Spleen (tissue), 11 donors: ENCODE measurements around the gene MYH10. TPM values are rescaled to one million over a fixed set of nuclear protein-coding genes. Genes with fewer than 3 reads are reported as not detected.

Experiments used
- DNase-seq: peaks from one replicate; pipeline ENCODE4 v3.0.0-alpha.2; 2020
- H3K27ac ChIP-seq, 8 donors: fragments of 200-600 bp; sonication (generic) in 7 of 8; 1 replicate in 4 of 8; 2 replicates in 4 of 8; pipeline versions ENCODE4 v1.5.0 to v1.8.0; 2016 to 2021; ENCODE audit warnings: inconsistent platforms in 4 of 8, mild to moderate bottlenecking in 4 of 8, moderate library complexity in 1 of 8
- H3K27me3 ChIP-seq, 7 donors: fragments of 200-600 bp; sonication (generic) in 6 of 7; replicated peaks in 1 of 7; 1 replicate in 4 of 7; 2 replicates in 3 of 7; pipeline versions ENCODE4 v1.5.0 to v1.8.0; 2016 to 2021; ENCODE audit warnings: inconsistent platforms in 3 of 7, mild to moderate bottlenecking in 1 of 7
- H3K36me3 ChIP-seq, 6 donors: fragments of 200-600 bp; sonication (generic) in 5 of 6; 1 replicate in 4 of 6; 2 replicates in 2 of 6; pipeline versions ENCODE4 v1.5.0 to v1.8.0; 2016 to 2021; ENCODE audit warnings: inconsistent platforms in 2 of 6
- H3K4me1 ChIP-seq, 6 donors: fragments of 200-600 bp; sonication (generic) in 5 of 6; 1 replicate in 3 of 6; 2 replicates in 3 of 6; pipeline versions ENCODE4 v1.5.0 to v1.8.0; 2016 to 2021; ENCODE audit warnings: inconsistent platforms in 3 of 6
- H3K4me3 ChIP-seq, 8 donors: fragments of 200-600 bp; sonication (generic) in 7 of 8; 1 replicate in 4 of 8; 2 replicates in 4 of 8; pipeline versions ENCODE4 v1.5.0 to v1.8.0; 2016 to 2021; ENCODE audit warnings: inconsistent platforms in 4 of 8, mild to moderate bottlenecking in 4 of 8, moderate library complexity in 2 of 8
- H3K9me3 ChIP-seq, 8 donors: fragments of 200-600 bp; sonication (generic) in 7 of 8; 1 replicate in 4 of 8; 2 replicates in 4 of 8; pipeline versions ENCODE4 v1.5.0 to v1.8.0; 2016 to 2021; ENCODE audit warnings: inconsistent platforms in 4 of 8
- POLR2A ChIP-seq, 3 donors: fragments of 450-650 bp; IDR thresholded peaks; one replicate each; pipeline ENCODE4 v1.5.1; 2017; ENCODE audit warnings: antibody characterized with exemption in 3 of 3, mild to moderate bottlenecking in 1 of 3
- POLR2AphosphoS5 ChIP-seq, 3 donors: sonication (generic); formaldehyde crosslinking; IDR thresholded peaks; one replicate each; pipeline ENCODE4 v1.5.1; 2017; ENCODE audit warnings: antibody characterized with exemption in 3 of 3
- WGBS, 5 donors: extraction: QIAGEN DNeasy Blood & Tissue Kit in 3 of 5; methylation state at CpG; one replicate each; pipeline versions ENCODE4 v1.1.5 to v1.1.7; 2013 to 2018; 5-methylcytosine and 5-hydroxymethylcytosine counted together
- intact Hi-C: fragments of 100-400 bp; cut with DNase I; formaldehyde crosslinking; loops from one replicate; pipeline ENCODE4 v1.15.0; 2023; ENCODE audit warnings: low total_unique reads
- polyA plus RNA-seq, 3 donors: library from polyadenylated mRNA; stranded (reverse); fragments of 200-250 nt; gene quantifications; one replicate each; pipeline ENCODE4 v1.2.1, GENCODE V29; 2013
- total RNA-seq, 7 donors: library from RNA; depleted of rRNA in 3 of 7; stranded (reverse); fragments of >200 nt in 3 of 7; fragmentation: NEBNext Ultra II Directional in 4 of 7; extraction: Animal tissue kit (Norgen Biotek cat#: 25700) in 4 of 7; gene quantifications; one replicate each; pipeline versions ENCODE4 v1.1.0 to v1.2.1, GENCODE V29; 2016 to 2021
- TF ChIP-seq, protein P1 (sequence below), 11 experiments: fragments of 200-600 bp in 7 of 11; fragments of 450-650 bp in 4 of 11; sonication (generic) in 4 of 11; IDR thresholded peaks in 8 of 11; conservative IDR thresholded peaks in 3 of 11; 1 replicate in 7 of 11; 2 replicates in 4 of 11; pipeline versions ENCODE4 v1.4.0 to v1.8.0; 2016 to 2021; ENCODE audit warnings: antibody characterized with exemption in 11 of 11, inconsistent platforms in 4 of 11, mild to moderate bottlenecking in 1 of 11
- donor health status: healthy with polysubstance abuse.
- donor health status: DM: no; HTN: no; CAD: no; lungs with moderate emphysema.
- donor health status: DM: no; HTN: no; CAD: no.
- donor health status: Bipolar disorder and iron deficiency.
- donor health status: healthy.
- donor health status: DM: no; HTN: no; CAD: no.
- donor health status: DM: yes; HTN: yes; CAD: no.

MYH10 gene
- total and polyA plus RNA-seq, 10 donors, result 1.0 to 14.4 (median 7.5) TPM

DNA sequence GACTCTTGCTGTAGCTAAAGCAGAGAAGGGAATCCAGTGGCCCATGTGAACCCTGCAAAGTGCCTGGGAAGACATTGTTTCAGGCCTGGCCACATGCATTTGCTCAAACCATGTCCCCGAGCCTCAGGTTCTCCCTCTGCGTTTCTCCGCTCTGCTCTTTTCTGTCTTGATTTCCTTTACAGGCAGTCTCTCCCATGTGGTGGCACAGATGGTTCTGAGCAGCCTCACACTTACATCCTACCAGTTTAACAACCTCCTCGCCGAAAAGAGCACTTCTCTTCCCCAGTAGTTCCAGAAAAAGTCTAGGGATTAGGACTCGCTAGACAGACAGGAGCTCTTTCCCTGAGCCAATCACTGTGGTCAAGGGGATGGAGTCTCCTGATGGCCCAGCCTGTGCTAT is 28.3 kb upstream of the MYH10 start:
- TF ChIP-seq, protein P1, sequence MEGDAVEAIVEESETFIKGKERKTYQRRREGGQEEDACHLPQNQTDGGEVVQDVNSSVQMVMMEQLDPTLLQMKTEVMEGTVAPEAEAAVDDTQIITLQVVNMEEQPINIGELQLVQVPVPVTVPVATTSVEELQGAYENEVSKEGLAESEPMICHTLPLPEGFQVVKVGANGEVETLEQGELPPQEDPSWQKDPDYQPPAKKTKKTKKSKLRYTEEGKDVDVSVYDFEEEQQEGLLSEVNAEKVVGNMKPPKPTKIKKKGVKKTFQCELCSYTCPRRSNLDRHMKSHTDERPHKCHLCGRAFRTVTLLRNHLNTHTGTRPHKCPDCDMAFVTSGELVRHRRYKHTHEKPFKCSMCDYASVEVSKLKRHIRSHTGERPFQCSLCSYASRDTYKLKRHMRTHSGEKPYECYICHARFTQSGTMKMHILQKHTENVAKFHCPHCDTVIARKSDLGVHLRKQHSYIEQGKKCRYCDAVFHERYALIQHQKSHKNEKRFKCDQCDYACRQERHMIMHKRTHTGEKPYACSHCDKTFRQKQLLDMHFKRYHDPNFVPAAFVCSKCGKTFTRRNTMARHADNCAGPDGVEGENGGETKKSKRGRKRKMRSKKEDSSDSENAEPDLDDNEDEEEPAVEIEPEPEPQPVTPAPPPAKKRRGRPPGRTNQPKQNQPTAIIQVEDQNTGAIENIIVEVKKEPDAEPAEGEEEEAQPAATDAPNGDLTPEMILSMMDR (IDR thresholded peaks at IDR 0.05 in 8 of 11, conservative IDR thresholded peaks at IDR 0.05 in 3 of 11), result no peak
- Histone ChIP-seq H3K4me3 (no peak overlapping the region), H3K36me3 (no peaks in the 10 kb centered on the region), H3K9me3 (peaks cover 0 to 19% (median 4%) of the 10 kb centered on the region in 8 donors), H3K27ac (no peak overlapping the region), H3K4me1 (no peaks in the 10 kb centered on the region), H3K27me3 (peaks cover 0 to 10% (median 0%) of the 10 kb centered on the region in 7 donors)
- WGBS, 5 donors, result 93 to 98% (median 95%) methylated on average over 6 of the region's 6 CpGs
- intact Hi-C loops, result no loop called here
- no peak for DNase-seq

DNA sequence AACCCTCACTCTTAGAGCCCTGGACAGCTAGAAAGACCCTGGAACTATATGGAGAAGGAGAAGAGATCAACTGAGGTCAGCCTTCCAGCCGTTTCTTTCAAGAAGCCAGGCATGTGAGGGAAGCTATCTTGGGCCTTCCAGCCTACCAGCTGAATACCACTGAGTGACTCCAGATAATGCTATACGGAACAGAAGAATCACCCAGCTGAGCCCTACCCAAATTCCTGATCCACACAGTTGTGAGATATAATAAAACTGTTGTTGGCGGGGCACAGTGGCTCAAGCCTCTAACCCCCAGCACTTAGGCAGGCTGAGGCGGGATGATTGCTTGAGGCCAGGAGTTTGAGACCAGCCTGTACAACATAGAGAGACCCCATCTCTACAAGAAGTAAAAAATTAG is 26.2 kb upstream of the MYH10 start:
- H3K4me3 ChIP-seq, result no peak overlapping the region
- H3K27me3 ChIP-seq, result peaks cover 0 to 23% (median 0%) of the 10 kb centered on the region in 7 donors
- no peak overlapping the region for H3K27ac ChIP-seq
- 90 to 98% (median 94%) methylated on average over 4 of the region's 4 CpGs for WGBS, 5 donors
- DNase-seq, result no peak
- H3K36me3 ChIP-seq, result no peaks in the 10 kb centered on the region
- no peak for TF ChIP-seq POLR2A (IDR thresholded peaks at IDR 0.05)
- TF ChIP-seq POLR2AphosphoS5 (IDR thresholded peaks at IDR 0.05), result no peak
- H3K9me3 ChIP-seq, result peaks cover 0 to 19% (median 4%) of the 10 kb centered on the region in 8 donors
- no peaks in the 10 kb centered on the region for H3K4me1 ChIP-seq
- intact Hi-C loops, result no loop called here

DNA sequence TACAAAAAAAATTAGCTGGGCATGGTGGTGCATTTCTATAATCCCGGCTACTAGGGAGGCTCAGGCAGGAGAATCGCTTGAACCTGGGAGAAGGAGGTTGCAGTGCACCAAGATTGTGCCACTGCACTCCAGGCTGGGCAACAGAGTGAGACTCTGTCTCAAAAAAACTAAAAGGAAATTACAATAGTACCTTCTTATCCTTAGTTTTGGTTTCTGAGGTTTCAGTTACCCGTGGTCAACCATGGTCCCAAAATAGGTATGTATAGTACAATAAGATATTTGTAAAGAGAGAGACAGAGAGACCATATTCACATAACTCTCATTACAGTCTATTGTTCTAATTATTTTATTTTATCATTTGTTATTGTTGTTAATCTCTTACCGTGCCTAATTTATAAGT is 24.3 kb upstream of the MYH10 start:
- intact Hi-C loops, result no loop called here
- TF ChIP-seq, protein P1 (IDR thresholded peaks at IDR 0.05 in 8 of 11, conservative IDR thresholded peaks at IDR 0.05 in 3 of 11), result no peak
- TF ChIP-seq POLR2A (IDR thresholded peaks at IDR 0.05) (no peak), POLR2AphosphoS5 (IDR thresholded peaks at IDR 0.05) (no peak)
- DNase-seq, result no peak
- Histone ChIP-seq H3K36me3 (no peaks in the 10 kb centered on the region), H3K4me3 (no peak overlapping the region), H3K27ac (no peak overlapping the region), H3K27me3 (peaks cover 0 to 38% (median 0%) of the 10 kb centered on the region in 7 donors), H3K9me3 (peaks cover 0 to 19% (median 4%) of the 10 kb centered on the region in 8 donors), H3K4me1 (no peaks in the 10 kb centered on the region)
- WGBS, 5 donors, result 69 to 83% (median 74%) methylated on average over 4 of the region's 4 CpGs

DNA sequence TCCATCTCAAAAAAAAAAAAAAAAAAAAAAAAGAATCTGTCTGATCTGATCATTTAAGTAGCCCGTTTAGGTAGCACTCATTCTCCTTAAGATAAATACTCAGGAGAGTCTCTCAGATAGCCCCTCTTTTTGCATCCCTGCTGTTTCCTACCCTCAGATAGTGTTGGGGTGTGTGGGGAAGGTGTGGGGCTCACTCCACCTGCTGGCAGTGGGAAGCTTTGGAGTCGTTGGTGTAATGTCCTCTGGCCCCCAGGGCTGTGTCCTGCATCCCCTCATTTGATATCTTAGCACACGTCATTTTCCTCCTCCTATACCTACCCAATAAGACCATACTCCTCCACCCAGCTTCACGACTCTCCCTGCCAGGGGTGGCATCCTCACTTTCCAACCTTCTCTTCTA is 20.5 kb upstream of the MYH10 start:
- 52 to 69% (median 61%) methylated on average over 4 of the region's 4 CpGs for WGBS, 5 donors
- H3K27ac ChIP-seq, result no peak overlapping the region
- no peak overlapping the region for H3K4me3 ChIP-seq
- no peaks in the 10 kb centered on the region for H3K4me1 ChIP-seq
- H3K27me3 ChIP-seq, result peaks cover 0 to 40% (median 0%) of the 10 kb centered on the region in 7 donors
- H3K9me3 ChIP-seq, result peaks cover 0 to 2% (median 0%) of the 10 kb centered on the region in 8 donors
- TF ChIP-seq POLR2AphosphoS5 (IDR thresholded peaks at IDR 0.05), result no peak
- TF ChIP-seq, protein P1 (IDR thresholded peaks at IDR 0.05 in 8 of 11, conservative IDR thresholded peaks at IDR 0.05 in 3 of 11), result no peak
- TF ChIP-seq POLR2A (IDR thresholded peaks at IDR 0.05), result no peak
- intact Hi-C loops, result no loop called here
- DNase-seq, result no peak
- no peaks in the 10 kb centered on the region for H3K36me3 ChIP-seq

DNA sequence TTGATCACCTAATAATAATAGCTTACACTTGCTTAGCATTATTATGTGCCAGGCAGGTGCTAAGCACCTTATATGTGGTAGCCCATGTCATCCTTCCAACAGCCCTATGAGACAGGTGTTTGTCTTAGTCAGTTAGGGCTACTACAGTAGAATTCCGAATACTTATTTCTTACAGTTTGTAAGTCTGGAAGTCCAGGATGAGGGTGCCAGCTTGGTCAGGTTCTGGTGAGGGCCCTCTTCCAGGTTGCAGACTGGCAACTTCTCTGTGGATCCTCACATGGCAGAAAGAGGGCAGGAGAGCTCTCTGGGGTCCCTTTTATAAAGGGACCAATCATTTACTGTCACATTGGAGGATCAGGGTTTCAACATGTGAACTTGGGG is 19.6 kb upstream of the MYH10 start:
- Histone ChIP-seq H3K27ac (no peak overlapping the region), H3K4me1 (no peaks in the 10 kb centered on the region), H3K27me3 (peaks cover 0 to 42% (median 0%) of the 10 kb centered on the region in 7 donors), H3K9me3 (no peaks in the 10 kb centered on the region), H3K36me3 (no peaks in the 10 kb centered on the region), H3K4me3 (no peak overlapping the region)
- 87 to 100% (median 94%) methylated on average over 1 of the region's 1 CpG for WGBS, 5 donors
- DNase-seq, result no peak
- intact Hi-C loops, result no loop called here
- no peak for TF ChIP-seq POLR2AphosphoS5 (IDR thresholded peaks at IDR 0.05)
